H1 (cell line): ENCODE data around the gene CACNA1B. TPM values are rescaled to one million over a fixed set of nuclear protein-coding genes. Genes with fewer than 3 reads are reported as not detected.

Source experiments
- microRNA counts: library from miRNA; unstranded; fragments of <30 nt; microRNA quantifications from one replicate; lab custom pipeline; 2015
- microRNA-seq, 2 experiments: library from miRNA; unstranded; fragments of <30 nt; microRNA quantifications; one replicate each; pipeline versions ENCODE4 to v1.2.0, GENCODE V29; 2016 to 2020; ENCODE audit warnings: borderline microRNAs expressed in 2 of 2, borderline number of aligned reads in 2 of 2, borderline replicate concordance in 1 of 2
- polyA plus RNA-seq, 7 experiments: library from polyadenylated mRNA; depleted of rRNA in 3 of 7; stranded (reverse) in 5 of 7; unstranded in 2 of 7; fragments of >200 nt in 5 of 7; fragments of 200-250 nt in 2 of 7; gene quantifications; 1 replicate in 5 of 7; 2 replicates in 1 of 7; 4 replicates in 1 of 7; pipeline versions ENCODE4 v1.2.1 to v1.2.3, GENCODE V29; 2011 to 2013; ENCODE audit warnings: missing spikeins in 2 of 7, mixed read lengths in 2 of 7
- small RNA-seq: library from polyadenylated mRNA; stranded (forward); fragments of <200 nt; extraction: miRNeasy Mini kit (QIAGEN cat#:217004); gene quantifications from one replicate; pipeline ENCODE3, GENCODE V24; 2013; ENCODE audit not compliant: insufficient read depth
- total RNA-seq: library from RNA; stranded (reverse); fragmentation: NEBNext Ultra II Directional; extraction: Animal tissue kit (Norgen Biotek cat#: 25700); gene quantifications from 2 replicates; pipeline ENCODE4 v1.2.1, GENCODE V29; 2021

CACNA1B gene
- total and polyA plus RNA-seq, 2 of the 8 experiments (the other 6 are each of a cell fraction or from before 2014, with no cell fraction given), result 1.5 to 5.7 TPM

MicroRNAs within 50 kb of the gene (microRNA counts, 767-probe panel; counts per million panel counts)
- microRNA hsa-miR-602 (lab: Ali Mortazavi, UCI), result 879 counts per million, percentile 95 among the panel's probes with 10 or more counts

Small RNA genes within 50 kb of the gene (microRNA-seq; reads per million reads assigned to microRNA genes)
- 0 reads per million in 2 experiments for gene MIR602

Small RNA genes within 50 kb of the gene (small RNA-seq; reads per million reads assigned to genes)
- gene AL591424.2 (not detected), gene MIR602 (0.51 reads per million)
